Prostate gland (tissue), 2 donors: ENCODE data around the gene GABBR2. TPM values are rescaled to one million over a fixed set of nuclear protein-coding genes. Genes with fewer than 3 reads are reported as not detected.

Source experiments
- DNase-seq: peaks from one replicate; pipeline ENCODE4 v3.0.0-alpha.2; 2019; ENCODE audit warnings: low spot score
- H3K27ac ChIP-seq, 2 donors: fragments of 200-600 bp; sonication (generic); 2 replicates each; pipeline ENCODE4 v1.5.1; 2017 to 2019
- H3K27me3 ChIP-seq: fragments of 200-600 bp; sonication (generic); replicated peaks from 2 replicates; pipeline ENCODE4 v1.5.1; 2019; ENCODE audit not compliant: insufficient read depth
- H3K36me3 ChIP-seq, 2 donors: fragments of 200-600 bp; sonication (generic); 1 replicate in 1 of 2; 2 replicates in 1 of 2; pipeline versions ENCODE4 v1.5.1 to v1.8.1; 2017 to 2019
- H3K4me1 ChIP-seq: fragments of 200-600 bp; sonication (generic); replicated peaks from 2 replicates; pipeline ENCODE4 v1.5.1; 2019
- H3K4me3 ChIP-seq, 2 donors: fragments of 200-600 bp; sonication (generic); 2 replicates each; pipeline ENCODE4 v1.5.1; 2017 to 2019
- H3K9me3 ChIP-seq: fragments of 200-600 bp; sonication (generic); 2 replicates; pipeline ENCODE4 v1.5.1; 2017
- POLR2A ChIP-seq: fragments of 450-650 bp; IDR thresholded peaks from one replicate; pipeline ENCODE4 v1.6.1; 2016; ENCODE audit warnings: antibody characterized with exemption, mild to moderate bottlenecking
- POLR2AphosphoS5 ChIP-seq: sonication (generic); formaldehyde crosslinking; IDR thresholded peaks from one replicate; pipeline ENCODE4 v1.6.1; 2017; ENCODE audit warnings: antibody characterized with exemption
- WGBS: methylation state at CpG from one replicate; pipeline ENCODE4 v1.1.5; 2018; 5-methylcytosine and 5-hydroxymethylcytosine counted together
- intact Hi-C: fragments of 100-400 bp; cut with DNase I; formaldehyde crosslinking; loops from one replicate; pipeline ENCODE4 v1.14.2; 2022
- total RNA-seq, 2 donors: library from RNA; depleted of rRNA; stranded (reverse); fragments of >200 nt; gene quantifications; one replicate each; pipeline ENCODE4 v1.1.0, GENCODE V29; 2016
- TF ChIP-seq, protein P1 (sequence below), 4 experiments: fragments of 200-600 bp in 2 of 4; fragments of 450-650 bp in 2 of 4; sonication (generic) in 2 of 4; IDR thresholded peaks; 1 replicate in 3 of 4; 2 replicates in 1 of 4; pipeline ENCODE4 v1.5.1; 2016 to 2019; ENCODE audit warnings: antibody characterized with exemption in 4 of 4, mild to moderate bottlenecking in 2 of 4, moderate library complexity in 2 of 4

GABBR2 gene
- total RNA-seq, 2 donors from 2014 or later: 0.97 TPM; not detected in 1

DNA sequence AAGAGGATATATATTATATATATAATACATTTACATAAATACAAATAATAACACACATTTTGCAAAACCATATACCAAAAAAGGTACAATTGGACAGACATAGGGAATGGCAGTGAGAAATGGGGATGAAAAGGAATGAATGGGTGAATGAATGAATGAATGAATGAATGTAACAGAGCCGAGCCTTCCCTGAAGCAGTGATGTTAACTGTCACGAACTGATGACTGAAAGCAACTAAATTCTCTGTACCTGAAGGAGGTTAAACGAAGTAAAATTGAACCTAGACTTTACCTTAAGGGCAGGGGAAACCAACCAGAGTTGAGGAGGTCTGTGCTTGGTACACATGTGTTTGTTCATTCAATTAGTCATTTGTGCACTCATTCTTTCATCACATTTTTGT, 283.7 kb downstream of the GABBR2 start:
- WGBS: 73% methylated on average over 3 of the region's 3 CpGs
- Histone ChIP-seq H3K27me3 (no peaks in the 10 kb centered on the region), H3K36me3 (no peaks in the 10 kb centered on the region), H3K4me1 (no peaks in the 10 kb centered on the region), H3K9me3 (no peaks in the 10 kb centered on the region), H3K27ac (no peak overlapping the region), H3K4me3 (no peak overlapping the region)
- TF ChIP-seq POLR2AphosphoS5: no peak
- TF ChIP-seq, protein P1, sequence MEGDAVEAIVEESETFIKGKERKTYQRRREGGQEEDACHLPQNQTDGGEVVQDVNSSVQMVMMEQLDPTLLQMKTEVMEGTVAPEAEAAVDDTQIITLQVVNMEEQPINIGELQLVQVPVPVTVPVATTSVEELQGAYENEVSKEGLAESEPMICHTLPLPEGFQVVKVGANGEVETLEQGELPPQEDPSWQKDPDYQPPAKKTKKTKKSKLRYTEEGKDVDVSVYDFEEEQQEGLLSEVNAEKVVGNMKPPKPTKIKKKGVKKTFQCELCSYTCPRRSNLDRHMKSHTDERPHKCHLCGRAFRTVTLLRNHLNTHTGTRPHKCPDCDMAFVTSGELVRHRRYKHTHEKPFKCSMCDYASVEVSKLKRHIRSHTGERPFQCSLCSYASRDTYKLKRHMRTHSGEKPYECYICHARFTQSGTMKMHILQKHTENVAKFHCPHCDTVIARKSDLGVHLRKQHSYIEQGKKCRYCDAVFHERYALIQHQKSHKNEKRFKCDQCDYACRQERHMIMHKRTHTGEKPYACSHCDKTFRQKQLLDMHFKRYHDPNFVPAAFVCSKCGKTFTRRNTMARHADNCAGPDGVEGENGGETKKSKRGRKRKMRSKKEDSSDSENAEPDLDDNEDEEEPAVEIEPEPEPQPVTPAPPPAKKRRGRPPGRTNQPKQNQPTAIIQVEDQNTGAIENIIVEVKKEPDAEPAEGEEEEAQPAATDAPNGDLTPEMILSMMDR (IDR thresholded peaks at IDR 0.05): no peak
- TF ChIP-seq POLR2A: no peak
- intact Hi-C loops: no loop called here
- DNase-seq: no peak

DNA sequence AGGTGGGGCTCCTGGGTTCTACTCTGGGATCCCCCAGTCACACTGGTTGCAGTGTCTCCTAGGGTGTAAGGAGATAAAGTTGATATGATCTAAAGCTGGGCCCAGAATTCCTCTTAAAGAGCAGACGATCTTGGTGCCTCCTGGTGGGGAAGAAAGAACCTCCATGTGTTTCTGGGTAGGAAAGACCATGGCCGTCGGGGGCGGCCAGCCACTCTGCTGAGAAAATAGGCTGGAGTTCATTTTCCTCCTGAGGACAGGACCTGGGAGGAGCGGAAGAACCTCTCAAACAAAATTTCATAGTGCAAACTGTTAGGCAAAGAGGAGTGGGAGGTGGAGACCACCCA, 289.5 kb downstream of the GABBR2 start:
- Histone ChIP-seq H3K9me3 (no peaks in the 10 kb centered on the region), H3K27ac (no peak overlapping the region), H3K4me3 (no peak overlapping the region), H3K27me3 (no peaks in the 10 kb centered on the region), H3K36me3 (no peaks in the 10 kb centered on the region), H3K4me1 (no peaks in the 10 kb centered on the region)
- intact Hi-C loops: no loop called here
- DNase-seq: no peak
- TF ChIP-seq POLR2A (no peak), POLR2AphosphoS5 (no peak)
- TF ChIP-seq, protein P1 (IDR thresholded peaks at IDR 0.05): no peak
- 76% methylated on average over 5 of the region's 5 CpGs for WGBS

DNA sequence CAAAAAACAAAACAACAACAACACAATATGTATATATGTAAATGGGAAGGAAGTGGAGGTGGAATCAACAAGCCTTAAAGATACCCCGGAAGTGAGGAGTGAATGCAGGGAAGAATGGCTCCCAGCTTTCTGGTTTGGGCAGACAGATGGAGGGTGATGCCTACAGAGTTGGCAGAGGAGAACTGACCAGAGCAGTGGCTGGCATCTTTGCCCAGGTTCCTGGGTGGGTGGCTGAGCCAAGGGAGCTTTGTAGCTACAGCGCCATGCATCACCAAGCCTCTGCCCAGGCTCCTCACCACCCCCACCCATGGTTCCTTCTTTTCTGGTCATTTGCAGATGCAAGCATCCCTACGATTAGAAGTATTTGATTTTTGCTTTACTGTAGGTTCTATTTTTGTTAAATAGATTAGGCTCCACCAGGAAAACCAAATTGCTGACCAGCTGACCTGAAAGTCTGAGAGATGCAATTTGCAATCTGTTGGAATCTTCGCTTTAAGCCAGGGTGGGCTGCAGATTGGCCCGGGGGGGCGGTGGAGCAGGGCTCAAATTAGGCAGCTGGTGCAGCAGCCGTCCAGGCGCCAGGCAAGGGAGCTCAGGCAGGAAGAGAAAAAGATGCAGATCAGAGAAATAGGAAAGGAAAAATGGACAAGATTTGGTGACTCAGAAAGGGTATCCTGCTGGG, 290.0 kb downstream of the GABBR2 start:
- Histone ChIP-seq H3K4me1 (no peaks in the 10 kb centered on the region), H3K4me3 (no peak overlapping the region), H3K36me3 (no peaks in the 10 kb centered on the region), H3K27me3 (no peaks in the 10 kb centered on the region), H3K27ac (no peak overlapping the region), H3K9me3 (no peaks in the 10 kb centered on the region)
- DNase-seq: no peak
- TF ChIP-seq POLR2A (no peak), POLR2AphosphoS5 (no peak)
- TF ChIP-seq, protein P1 (IDR thresholded peaks at IDR 0.05): no peak
- 82% methylated on average over 8 of the region's 8 CpGs for WGBS
- intact Hi-C loops: no loop called here

DNA sequence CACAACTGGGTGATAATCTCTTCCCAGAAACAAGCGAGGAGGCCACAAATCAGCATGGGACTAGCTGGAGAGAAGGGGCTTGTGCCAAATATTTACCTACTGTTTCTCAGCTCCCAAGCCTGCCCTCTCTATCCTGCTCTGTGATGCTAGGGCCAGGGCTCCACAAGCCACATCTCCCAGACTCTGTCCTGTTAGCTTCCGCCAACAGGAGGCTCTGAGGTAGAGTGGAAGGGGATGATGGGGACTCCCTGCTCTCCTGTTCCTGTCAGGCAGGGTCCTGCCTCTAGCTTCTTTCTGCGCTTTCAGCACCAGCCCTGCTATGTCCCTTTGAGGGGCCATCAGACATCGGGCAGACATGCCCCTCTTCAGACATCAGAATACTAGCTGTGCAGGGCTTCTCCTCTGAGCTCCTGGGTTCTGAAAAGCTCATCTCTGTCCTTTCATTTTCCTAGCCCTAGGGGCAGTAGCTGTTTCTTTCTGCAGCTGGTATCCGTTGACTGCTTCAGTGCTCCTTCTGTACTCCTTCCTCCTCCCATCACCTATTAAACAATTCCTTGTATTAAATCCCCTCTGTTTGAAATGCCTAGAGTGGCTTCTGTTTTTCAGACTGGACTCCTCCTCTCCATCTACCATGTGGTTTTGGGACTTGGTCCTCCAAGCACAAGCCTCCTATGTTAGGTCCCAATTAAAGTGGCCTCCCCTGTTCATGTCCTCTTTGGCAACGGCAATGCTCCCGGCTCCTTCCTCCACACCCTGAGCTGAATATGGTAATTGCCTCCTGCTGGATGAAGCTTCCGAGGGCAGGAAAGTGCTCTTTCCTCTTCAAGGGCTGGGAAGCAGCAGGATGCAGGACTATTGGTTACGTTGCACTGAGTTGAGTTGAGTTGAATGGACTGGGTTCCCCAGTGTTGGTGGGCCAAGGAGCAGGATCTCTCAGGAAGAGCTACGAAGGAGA, 292.2 kb downstream of the GABBR2 start:
- DNase-seq: no peak
- 75% methylated on average over 10 of the region's 10 CpGs for WGBS
- intact Hi-C loops: no loop called here

More for the DNA sequence above, 292.2 kb downstream of the GABBR2 start:
- H3K27me3 ChIP-seq: no peaks in the 10 kb centered on the region
- TF ChIP-seq POLR2A (no peak), POLR2AphosphoS5 (no peak)
- TF ChIP-seq, protein P1 (IDR thresholded peaks at IDR 0.05): no peak
- H3K9me3 ChIP-seq: no peaks in the 10 kb centered on the region
- no peaks in the 10 kb centered on the region for H3K4me1 ChIP-seq
- no peak overlapping the region for H3K27ac ChIP-seq
- no peaks in the 10 kb centered on the region for H3K36me3 ChIP-seq
- no peak overlapping the region for H3K4me3 ChIP-seq
